CD4-positive, alpha-beta T cell treated with Interleukin-6 for 4 hours (primary cell): ENCODE measurements around the gene TNNT1.

Source experiments
- DNase-seq: peaks from one replicate; pipeline ENCODE4 v3.0.0-alpha.2; 2020; ENCODE audit warnings: mixed read lengths

TNNT1 gene

DNA sequence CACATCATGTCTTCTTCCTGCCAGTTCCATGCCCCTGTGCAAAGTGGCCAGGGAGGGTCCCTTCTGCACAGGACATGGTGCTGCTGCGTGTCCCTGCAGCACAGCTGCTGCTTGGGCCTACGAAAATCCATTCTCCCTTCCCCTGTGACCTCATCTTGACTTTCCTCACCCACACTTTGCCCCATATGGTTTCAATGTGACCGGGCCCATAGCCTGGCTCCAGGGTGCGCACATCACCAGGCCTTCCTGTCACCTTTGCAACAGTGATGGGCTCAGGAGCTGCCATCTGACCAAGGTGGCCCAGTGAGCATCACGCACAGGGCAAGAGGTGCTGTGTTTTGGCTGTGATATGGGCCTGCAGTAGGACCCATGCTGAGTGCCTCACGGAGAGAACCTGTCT, 42.4 kb downstream of the TNNT1 start:
- no peak for DNase-seq

DNA sequence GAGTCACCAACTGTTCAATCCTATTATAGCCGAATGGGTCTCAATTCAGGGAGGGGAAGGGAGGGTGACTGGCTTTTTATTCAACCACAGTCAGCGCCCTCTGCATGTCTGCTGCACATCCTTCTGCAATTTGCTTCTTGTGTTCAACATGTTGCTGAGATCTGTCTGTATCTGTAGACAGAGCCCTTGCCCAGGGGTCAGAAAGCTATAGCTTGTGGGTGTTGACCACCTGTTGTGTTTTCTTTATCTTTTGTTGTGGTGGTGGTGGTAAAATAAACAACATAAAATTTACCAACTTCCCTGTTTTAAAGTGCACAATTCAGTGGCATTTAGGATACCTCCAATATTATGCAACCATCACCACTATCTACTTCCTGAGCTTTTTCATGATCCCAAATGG, 43.8 kb downstream of the TNNT1 start:
- DNase-seq: no peak

DNA sequence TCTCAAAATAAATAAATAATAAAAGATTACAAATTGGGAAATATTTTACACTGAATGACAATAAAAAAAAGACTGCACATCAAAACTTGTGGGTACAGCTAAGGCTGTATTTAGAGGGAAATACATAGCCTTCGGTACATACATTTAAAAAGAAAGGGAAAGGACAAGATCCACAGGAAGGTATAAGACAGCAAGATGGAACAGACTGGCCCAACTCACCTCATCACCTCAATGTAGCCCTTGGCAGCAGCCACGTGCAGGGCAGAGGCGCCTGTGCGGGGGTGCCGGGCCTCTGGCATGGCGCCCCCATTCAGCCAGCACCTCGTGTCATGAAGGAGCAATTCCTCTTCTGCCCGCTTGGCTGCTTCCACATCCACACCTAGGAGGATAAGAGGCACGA, 45.8 kb downstream of the TNNT1 start:
- DNase-seq: no peak

DNA sequence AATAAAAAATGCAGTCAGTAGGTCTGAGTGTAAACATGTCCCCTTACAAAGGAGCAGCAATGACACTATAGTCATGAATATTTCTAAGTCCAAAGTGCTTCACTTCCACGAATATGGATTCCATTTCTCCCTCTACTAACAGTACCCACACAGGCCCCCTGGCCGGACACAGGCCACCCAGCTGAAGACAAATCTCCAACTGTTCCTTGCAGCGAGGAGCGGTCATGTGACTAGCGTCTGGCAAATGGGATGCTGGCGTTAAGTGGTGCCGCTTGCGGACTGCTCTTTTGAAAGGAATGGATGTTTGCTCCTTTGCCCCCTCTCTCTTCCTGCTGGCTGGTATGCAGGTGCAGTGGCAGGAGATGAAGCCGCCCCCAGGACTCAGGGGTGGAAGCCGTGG, 47.7 kb downstream of the TNNT1 start:
- no peak for DNase-seq

DNA sequence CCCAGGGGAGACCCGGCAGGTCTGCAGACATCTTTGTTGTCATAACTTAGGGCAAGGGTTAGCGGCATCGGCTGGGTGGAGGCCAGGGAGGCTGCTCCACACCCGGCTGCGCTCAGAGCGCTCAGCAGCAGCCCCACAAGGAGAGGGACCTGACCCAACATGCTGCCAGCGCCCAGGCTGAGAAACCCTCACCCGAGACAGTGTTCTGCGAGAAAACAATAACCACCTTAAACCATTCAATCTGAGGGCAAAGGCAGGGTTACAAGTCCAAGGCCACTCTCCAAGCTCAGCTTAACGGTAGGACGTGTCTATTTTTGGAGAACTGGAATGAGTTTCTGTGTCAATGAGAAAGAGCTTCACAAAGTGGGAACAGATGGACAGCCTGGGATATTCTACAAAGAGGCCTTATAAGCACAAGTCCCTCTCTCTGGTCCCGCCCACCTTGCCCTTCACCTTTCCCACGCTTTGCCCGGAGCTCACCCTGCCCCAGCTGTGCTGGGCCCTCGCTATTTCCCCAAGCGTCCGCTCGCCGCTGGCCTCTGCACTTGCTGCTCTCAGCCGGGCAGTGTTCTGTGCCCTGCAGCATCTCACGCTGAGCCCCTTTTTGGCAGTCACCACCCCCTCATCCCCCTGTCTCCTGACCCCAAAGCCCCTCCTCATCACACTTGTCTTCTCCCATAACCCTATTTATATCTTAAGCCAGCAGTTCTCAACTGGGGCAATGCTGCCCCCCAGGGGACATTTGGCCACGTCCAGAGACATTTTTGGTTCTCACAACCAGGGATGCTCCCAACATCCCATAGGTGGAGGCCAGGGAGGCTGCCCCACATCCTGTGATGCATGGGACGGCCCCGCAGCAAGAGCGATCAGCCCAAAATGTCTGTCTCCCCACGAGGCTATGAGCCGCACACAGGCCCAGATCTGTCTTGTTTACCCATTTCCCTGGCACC, 49.2 kb downstream of the TNNT1 start:
- no peak for DNase-seq

DNA sequence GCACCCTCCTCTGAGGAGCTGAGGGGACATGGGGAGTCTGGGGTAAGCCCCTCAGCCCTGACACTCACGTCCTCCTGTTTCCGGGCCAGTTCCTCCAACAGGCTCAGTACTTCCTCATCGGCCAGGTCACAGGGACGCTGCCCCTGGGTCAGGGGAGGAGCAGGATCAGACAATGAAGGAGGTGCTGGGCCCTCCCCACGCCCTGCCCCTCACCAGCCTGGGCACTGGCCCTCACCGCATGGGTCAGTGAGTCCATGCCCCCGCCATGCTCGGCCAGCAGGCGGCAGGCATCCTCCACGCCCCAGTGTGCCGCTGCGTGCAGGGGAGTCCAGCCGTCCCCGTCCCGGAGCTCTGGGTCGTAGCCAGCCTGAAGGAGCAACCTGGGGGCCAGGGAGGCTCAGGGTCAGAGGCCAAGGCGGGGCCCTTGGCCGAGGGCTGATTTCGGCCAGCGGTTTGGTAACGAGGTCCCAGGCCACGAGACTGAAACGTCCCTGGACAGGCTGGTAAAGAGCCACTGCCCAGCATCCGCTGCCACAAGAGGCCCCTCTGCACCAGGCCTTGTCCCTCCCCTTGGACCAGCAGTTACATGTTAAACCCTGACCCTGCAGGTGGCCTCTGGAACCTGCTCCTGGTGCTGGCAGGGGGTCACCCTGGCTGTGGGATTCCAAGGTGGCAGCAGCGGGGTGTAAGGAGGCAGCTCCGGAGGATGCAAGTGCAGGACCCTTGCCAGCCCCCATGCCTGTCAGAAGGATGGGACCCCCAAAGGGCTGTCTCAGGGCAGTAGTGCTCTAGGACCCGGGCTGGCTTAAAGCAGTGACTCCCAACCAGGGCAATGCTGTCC, 50.1 kb downstream of the TNNT1 start:
- no peak for DNase-seq

DNA sequence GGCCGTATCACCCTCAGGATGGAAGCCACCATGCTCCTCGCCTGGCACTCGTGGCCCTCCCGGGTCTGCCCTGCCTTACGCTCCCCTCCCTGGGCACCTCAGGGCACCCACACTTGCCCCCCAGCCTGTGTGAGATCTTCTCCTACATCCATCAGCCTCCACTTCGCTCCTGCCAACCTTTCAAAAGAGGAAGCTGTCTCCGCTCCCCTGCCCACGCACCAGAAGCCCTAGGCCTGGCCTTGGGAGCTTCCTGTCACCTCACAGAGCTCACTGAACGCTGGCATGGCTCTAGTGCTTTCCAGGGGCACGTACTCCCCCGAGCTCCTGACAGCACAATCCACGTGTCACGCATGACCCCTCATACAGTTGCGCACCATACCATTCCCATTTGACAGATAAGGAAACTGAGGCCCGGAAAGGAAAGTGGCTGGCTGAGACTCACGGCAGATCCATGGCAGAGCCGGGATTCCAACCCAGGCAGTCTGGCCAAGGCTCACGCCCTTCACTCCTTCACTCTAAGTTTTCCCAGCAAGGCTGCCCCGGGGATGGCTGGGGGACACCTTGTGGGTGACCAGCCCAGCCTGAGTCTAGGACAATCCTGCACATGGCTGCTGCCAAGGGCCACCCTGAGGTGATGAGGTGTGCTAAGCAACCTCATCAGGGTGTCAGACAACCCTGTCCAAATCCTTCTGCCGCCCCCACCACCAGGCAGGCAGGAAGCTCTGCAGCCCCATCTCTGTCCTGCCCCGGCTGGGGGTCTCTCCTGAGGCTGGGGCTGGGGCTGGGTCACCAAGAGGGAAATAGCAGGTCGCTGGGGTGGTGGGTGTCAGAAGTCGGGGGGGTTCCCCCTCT, 50.9 kb downstream of the TNNT1 start:
- DNase-seq: no peak

DNA sequence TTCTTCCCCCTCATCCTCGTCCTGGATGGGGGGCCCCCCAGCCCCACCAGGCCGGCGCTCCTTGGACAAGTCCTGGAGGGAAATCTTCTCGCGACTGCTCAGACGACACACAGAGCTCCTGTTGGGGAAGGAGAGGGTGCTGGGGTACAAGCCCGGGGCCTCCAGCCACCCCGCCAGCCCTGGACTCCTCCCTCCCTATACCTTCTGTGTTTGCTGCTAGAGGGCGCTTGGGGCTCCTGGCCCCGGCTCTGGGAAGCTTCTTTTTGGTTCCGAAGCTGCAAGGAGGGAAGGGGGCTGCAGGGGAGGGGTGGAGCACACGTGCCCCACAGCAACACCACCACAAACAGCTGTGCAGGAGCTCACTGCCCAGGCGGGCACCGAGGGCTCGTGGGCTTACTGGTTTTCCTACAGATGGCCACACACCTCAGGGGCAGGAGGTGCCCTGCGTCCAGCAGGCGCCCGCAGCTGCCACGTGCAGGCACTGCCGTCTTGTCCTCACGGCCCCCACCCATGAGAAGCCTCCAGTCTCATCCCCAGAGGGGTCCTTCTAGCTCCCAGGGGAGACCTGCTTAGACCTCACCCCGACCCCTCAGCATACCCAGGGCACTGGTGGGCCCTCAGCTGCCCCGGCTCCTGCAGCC, 52.8 kb downstream of the TNNT1 start:
- DNase-seq: no peak

DNA sequence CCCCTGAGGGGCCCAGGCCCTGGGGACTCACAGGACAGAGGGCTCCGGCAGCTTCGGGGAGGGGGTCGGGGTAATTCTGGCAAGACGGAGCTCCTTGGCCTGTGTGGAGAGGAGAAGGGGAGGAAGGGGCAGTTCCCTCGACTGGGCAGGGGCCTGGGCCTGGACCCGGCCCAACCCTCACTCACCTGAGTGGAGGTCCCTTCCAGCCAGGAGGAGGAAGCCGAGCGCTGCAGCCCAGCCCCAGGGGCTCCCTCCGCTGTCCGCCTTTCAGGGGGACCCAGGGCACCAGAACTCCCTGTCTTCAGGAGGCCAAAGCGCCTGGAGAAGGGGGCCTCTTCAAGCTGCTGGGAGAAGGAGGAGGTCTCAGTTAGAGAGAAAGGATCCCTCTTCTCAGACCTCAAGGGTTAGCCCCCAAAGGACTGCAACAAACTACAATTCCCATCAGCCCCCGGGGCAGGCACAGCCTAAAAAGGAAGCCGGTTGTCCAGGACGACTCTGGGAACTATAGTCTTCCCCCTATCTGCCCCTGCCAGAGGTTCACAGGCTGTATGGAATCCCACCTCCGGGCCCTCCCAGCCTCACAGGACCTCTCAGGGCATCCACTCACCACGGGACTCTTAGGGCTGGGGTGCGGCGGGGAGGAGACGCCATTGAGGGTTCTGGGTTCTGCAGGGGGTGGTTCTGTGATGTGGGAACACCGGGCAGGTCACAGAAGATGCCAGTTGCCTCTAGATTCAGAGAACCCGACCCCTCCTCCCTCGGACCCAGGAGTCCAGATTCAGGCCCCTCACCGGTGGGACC, 53.5 kb downstream of the TNNT1 start:
- no peak for DNase-seq

DNA sequence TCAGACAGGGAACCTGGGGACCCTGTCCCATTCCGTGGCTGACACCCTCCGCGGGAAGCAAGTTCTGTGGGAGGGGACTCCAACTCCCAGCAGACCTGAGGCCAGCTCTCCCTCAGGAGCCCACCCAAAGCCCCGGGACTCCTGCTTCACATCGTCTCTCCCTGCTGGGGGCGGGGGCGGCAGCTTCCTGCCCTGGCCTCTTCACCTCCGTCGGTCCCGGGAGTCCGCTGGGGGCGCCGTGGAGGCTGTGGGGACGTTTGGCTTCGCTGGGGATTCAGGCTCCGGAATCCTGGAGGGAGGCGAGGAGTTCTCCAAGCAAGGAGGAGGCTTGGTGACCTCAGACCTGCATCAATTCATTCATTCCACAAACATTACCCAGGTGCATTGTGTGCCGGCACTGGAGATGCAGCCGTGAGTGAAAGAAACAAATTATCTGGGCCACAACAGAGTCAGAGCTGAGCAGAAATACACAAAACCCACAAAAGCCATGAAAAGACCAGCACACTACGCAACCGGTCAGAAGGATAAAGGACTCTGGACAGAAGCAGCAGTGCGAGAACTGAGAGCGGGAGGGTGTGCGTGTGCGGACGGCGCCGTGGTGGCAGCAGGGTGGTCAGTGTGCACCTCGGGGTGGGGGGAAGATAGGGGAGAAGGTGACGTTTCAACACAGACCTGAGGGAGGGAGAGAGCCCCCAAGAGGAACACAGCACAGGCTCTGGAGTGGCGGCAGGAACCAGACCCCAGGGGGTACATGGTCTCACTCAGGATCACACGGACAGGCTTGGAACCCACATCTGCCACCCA, 54.3 kb downstream of the TNNT1 start:
- no peak for DNase-seq

DNA sequence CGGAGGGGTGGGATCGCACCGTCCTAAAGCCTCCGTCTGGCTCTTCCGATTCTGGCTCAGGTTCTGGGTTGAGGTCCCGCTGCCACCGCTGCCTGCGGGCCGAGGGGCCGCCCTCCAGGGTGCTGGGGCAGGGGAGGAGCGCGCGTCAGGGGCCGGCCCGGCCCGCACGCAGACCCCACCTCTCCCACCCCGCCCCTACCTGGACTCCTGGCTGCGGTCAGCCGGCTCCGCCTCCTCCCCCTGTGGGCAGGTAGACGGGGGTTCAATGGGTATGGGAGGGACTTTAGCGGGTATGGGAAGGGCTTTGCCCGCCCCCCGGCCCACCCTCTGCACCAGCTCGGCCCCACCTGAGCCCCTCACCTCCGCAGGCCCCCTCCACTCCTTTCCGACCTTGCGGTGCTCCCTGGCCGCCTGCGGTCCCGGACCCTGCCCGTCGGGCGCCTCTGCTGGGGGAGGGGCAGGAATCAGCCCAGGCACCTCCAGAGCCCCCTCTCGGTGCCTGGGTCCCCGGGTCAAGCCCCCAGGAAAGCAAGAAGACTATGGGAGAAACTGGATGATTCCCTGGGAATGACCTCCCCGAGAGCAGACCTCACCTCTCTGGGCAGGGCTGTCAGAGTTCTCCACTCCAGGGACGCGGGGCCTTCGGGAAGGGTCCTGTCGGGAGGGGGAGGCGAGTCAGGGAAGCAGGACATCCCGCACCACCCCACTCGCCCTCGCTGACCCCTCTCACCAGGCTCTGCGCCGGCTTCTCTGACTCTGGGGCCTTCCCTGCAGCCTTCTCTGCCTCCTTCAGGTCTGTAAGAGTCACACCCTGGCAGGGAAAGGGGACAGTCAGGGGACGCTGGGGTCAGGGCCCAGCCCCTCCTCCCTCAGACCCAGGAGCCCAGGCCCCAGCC, 56.3 kb downstream of the TNNT1 start:
- no peak for DNase-seq

DNA sequence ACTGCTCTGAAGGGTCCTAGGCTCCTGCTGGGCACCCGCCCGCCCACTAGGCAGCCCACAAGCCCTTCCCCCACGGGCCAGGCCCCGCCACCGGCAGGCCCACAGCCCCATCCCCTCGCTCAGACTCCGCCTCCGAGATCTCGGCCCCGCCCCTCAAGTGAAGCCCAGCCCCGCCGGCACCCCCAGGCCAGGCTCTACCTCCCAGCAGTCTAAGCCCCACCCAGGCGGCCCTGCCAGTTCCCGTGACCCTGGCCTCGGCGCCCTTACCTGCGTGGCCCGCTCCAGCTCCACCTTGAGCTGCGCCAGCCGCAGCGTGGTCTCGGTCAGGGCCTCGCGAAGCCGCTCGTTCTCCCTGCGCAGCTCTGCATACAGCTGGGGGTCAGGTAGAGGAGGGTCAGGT, 57.1 kb downstream of the TNNT1 start:
- DNase-seq: no peak

DNA sequence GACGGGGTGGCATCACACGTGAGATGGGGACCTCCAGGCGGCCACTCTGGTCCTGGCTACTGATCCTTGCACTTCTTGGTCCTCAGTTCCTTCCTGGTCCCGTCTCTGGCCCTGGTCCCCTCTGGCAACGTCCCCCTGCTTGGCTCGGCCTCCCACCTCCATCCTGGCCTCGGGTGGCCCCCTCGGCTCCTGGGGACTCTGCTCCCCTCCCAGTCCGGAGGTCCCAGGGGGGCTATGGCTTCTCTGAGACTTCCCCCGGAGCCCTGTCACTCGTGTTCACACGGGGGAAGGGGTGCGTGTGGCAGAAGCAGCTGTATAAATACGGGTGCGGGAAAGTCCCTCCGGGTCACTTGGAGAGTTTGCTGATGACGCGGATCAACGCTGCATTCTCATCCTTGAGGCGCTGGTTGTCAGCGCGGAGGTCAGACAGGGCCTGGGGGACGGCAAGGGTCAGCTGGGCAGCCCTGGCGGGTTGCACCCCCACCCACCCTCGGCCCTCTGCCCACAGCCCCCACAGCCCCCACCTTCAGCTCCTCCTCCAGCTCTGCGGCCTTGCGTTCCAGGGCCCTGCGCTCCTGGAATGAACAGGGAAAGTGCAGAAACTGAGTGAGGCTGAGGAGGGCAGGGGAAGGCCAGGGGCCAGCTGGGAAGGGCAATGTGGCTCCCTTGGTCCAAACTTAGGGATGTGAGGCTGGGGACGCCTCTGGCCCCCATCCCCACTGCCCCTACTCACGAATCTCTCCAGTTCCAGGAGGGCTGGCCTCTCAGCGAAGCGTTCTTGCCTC, 57.7 kb downstream of the TNNT1 start:
- no peak for DNase-seq

DNA sequence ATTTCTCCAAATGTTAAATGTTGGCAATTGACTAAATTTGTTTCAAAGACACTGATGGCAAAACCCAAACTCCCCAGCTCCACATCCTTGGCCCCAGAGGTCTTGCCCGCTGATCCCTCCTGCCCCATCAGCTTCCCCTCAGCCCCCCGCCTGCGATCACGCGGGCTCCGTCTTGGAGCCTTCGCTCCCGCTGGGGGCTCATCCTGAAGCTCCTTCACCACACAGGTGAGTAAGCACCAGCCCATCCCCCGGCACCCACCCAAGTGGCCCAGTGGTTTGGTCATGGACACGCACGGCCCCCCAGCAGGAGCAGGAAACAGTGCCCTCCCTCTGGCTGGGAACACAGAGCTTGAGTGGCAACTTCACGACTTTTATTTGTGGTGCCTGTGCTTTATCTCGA, 58.4 kb downstream of the TNNT1 start:
- no peak for DNase-seq

DNA sequence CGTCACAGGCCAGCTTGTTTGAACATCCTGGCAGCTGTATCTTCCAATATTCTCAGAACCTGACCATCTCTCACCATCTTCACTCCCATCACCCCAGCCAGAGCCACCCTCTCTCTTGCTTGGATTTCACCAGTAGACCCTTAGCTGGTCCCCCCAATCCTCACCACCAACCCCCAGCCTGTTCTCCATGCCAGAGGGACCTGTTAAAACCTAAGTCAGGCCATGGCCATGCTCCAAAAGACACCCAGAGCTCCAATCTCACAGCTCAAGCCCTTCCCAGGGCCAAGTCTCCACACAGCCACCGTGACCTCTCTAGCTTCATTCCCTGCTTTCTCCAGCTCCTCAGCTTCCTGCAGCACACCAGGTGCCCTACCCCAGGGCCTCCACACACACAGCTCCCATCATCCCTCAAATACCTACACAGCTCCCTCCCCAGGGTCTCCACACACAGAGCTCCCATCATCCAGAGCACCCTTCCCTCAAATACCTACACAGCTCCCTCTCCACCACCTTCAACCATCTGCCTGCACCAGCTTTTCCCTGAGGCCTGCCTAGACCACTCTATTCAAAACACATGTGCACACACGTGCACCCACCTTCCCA, 59.6 kb downstream of the TNNT1 start:
- no peak for DNase-seq

DNA sequence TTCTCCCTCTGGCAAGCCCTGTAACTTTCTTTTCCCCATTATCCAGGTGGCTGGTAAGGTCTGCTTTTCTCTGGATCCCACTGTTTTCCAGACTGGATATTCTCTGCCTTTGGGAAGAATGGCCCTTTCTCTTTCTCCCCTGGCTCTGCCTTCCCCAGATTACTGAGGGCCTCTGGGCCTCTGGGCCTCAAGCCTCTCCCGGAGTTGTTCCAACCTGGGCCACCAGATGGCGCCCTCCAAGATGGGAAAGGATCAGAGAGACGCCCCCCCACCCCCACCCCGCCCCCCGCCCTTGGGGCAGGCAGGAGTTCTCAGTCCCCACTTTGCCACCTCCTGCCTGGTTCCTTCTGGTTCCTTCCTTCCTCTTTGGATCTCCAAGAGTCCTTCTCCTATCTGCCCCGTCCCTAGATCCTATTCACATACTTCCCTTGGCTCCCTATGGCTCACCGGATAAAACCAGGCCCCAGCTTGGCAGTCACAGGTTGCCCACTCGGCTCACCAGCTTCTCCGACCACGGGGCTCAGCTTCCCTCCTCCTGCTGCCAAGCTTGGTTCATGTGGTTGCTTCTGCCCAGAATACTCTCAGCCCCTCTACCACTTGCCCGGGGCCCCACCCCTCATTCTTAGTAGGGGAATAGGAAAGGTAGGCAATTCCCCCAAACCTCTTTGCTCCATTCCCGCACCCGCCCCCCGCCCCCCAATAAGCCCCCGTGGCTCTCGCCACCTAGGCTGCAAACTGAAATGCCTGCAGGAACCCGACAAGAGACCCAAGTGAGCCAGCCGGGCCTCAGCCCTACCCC, 60.3 kb downstream of the TNNT1 start:
- peak; percentile 80 for DNase-seq

DNA sequence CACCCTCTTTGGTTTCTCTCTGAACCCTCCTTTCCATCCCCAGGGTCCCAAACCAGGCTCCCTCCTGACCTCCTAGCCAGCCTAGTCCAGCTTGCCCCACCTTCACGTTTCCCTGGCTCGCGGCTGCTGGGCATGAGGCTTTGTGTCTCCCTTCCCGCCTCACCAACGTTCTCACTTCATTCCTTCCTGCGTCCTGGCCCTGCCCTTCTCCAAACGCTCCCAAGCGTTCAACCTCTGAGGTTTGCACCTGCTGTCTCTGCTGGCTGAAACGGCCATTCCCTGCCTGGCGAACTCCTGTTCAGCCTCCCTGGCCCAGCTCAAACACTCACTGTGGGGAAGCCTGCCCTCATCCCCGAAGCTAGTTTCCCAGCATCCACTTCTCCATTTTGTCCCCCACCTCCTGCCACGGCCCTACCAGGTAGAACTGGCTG, 61.0 kb downstream of the TNNT1 start:
- no peak for DNase-seq

DNA sequence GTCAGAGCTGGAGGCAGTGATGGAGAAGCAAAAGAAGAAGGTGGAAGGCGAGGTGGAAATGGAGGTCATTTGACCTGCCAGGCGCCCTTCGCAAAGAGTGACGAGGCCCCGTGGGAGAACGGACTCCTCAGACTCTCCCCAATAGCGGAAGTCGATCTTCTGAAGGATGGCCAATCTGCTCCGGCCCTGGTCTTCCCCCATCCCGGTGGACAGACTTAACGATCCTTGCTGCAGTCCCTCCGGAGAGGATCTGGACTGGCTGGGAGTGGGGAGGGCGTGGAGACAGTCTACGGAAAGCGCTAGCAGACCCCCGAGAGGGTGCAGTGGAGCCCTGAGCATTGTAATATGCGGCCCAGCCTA, 61.5 kb downstream of the TNNT1 start:
- no peak for DNase-seq
